ENCODE data around the gene MAD1L1. TPM values are rescaled to one million over a fixed set of nuclear protein-coding genes. Genes with fewer than 3 reads are reported as not detected.
A peak's percentile ranks its signal among the peaks of the same experiment; 100 is the strongest.

MAD1L1 gene
- polyA plus RNA-seq, 3 donors from 2014 or later, result 85.0 to 166 (median 97.0) TPM

GRCh38 chr7:1952169-1952760 is 280.5 kb downstream of the MAD1L1 start:
- Mint-ChIP-seq H3K27ac (peak overlapping the region in 1 of 6 donors; percentile 78), H3K36me3 (peaks cover 0 to 10% (median 4%) of the 10 kb centered on the region in 3 donors), H3K27me3 (ENCODE audit: low read depth in 3 of 3) (peaks cover 0 to 10% (median 4%) of the 10 kb centered on the region in 3 donors), H3K4me3 (peak overlapping the region in 2 of 5 donors; percentile 66 to 75), H3K4me1 (peaks cover 29% of the 10 kb centered on the region in 2 donors), H3K9me3 (peaks cover 0 to 2% (median 0%) of the 10 kb centered on the region in 6 donors)
- DNase-seq, result no peak

- Mint-ChIP-seq H3K4me3 (peak overlapping the region; percentile 44 to 75 (median 66)), H3K27me3 (ENCODE audit: low read depth in 3 of 3) (peaks cover 0 to 10% (median 0%) of the 10 kb centered on the region in 3 donors), H3K27ac (peak overlapping the region in 5 of 6 donors; percentile 9 to 88 (median 70)), H3K4me1 (peaks cover 28 to 29% of the 10 kb centered on the region in 2 donors), H3K9me3 (peaks cover 0 to 2% (median 0%) of the 10 kb centered on the region in 6 donors), H3K36me3 (peaks cover 0 to 4% (median 0%) of the 10 kb centered on the region in 3 donors)
- DNase-seq, result no peak
Observed at GRCh38 chr7:1951600-1951999, 281.1 kb downstream of the MAD1L1 start.

- DNase-seq, result peak; percentile 61 to 68 (median 65)
- no peaks in the 10 kb centered on the region for H3K36me3 Mint-ChIP-seq
- H3K27ac Mint-ChIP-seq, result peak overlapping the region in 5 of 6 donors; percentile 9 to 88 (median 70)
Observed at GRCh38 chr7:1951159-1951536, 281.6 kb downstream of the MAD1L1 start.

GRCh38 chr7:1950452-1951158 is 282.1 kb downstream of the MAD1L1 start:
- peaks cover 0 to 9% (median 2%) of the 10 kb centered on the region in 3 donors for H3K27me3 Mint-ChIP-seq (ENCODE audit: low read depth in 3 of 3)
- H3K27ac Mint-ChIP-seq, result peak overlapping the region in 3 of 6 donors; percentile 70 to 88 (median 78)
- no peak for DNase-seq
- H3K9me3 Mint-ChIP-seq, result peaks cover 0 to 2% (median 0%) of the 10 kb centered on the region in 6 donors
- no peaks in the 10 kb centered on the region for H3K36me3 Mint-ChIP-seq
- H3K4me3 Mint-ChIP-seq, result peak overlapping the region; percentile 44 to 75 (median 66)
- peaks cover 29% of the 10 kb centered on the region in 2 donors for H3K4me1 Mint-ChIP-seq

More at GRCh38 chr7:1951159-1951536, 281.6 kb downstream of the MAD1L1 start:
- peaks cover 0 to 7% (median 2%) of the 10 kb centered on the region in 3 donors for H3K27me3 Mint-ChIP-seq (ENCODE audit: low read depth in 3 of 3)
- H3K4me3 Mint-ChIP-seq, result peak overlapping the region; percentile 44 to 75 (median 66)
- peaks cover 28 to 29% of the 10 kb centered on the region in 2 donors for H3K4me1 Mint-ChIP-seq
- peaks cover 0 to 2% (median 0%) of the 10 kb centered on the region in 6 donors for H3K9me3 Mint-ChIP-seq

- H3K4me3 Mint-ChIP-seq, result peak overlapping the region in 3 of 5 donors; percentile 34 to 38 (median 38)
- no peaks in the 10 kb centered on the region for H3K36me3 Mint-ChIP-seq
- DNase-seq, result no peak
- peaks cover 0 to 2% (median 0%) of the 10 kb centered on the region in 6 donors for H3K9me3 Mint-ChIP-seq
- peaks cover 0 to 12% (median 2%) of the 10 kb centered on the region in 3 donors for H3K27me3 Mint-ChIP-seq (ENCODE audit: low read depth in 3 of 3)
- peak overlapping the region in 1 of 6 donors; percentile 45 for H3K27ac Mint-ChIP-seq
- H3K4me1 Mint-ChIP-seq, result peaks cover 32 to 33% of the 10 kb centered on the region in 2 donors
Observed at GRCh38 chr7:1950066-1950451, 282.7 kb downstream of the MAD1L1 start.

GRCh38 chr7:1949681-1950055 is 283.1 kb downstream of the MAD1L1 start:
- H3K36me3 Mint-ChIP-seq, result no peaks in the 10 kb centered on the region
- no peak overlapping the region for H3K27ac Mint-ChIP-seq
- H3K4me1 Mint-ChIP-seq, result peaks cover 32 to 35% of the 10 kb centered on the region in 2 donors
- H3K9me3 Mint-ChIP-seq, result peaks cover 0 to 2% (median 0%) of the 10 kb centered on the region in 6 donors
- peaks cover 0 to 12% (median 2%) of the 10 kb centered on the region in 3 donors for H3K27me3 Mint-ChIP-seq (ENCODE audit: low read depth in 3 of 3)
- peak overlapping the region in 2 of 5 donors; percentile 38 for H3K4me3 Mint-ChIP-seq
- DNase-seq, result no peak

GRCh38 chr7:1948887-1949680 is 283.7 kb downstream of the MAD1L1 start:
- Mint-ChIP-seq H3K27me3 (ENCODE audit: low read depth in 3 of 3) (peaks cover 3 to 12% (median 3%) of the 10 kb centered on the region in 3 donors), H3K4me3 (no peak overlapping the region), H3K4me1 (peaks cover 37 to 40% of the 10 kb centered on the region in 2 donors), H3K36me3 (no peaks in the 10 kb centered on the region), H3K9me3 (peaks cover 0 to 2% (median 0%) of the 10 kb centered on the region in 6 donors), H3K27ac (peak overlapping the region in 1 of 6 donors; percentile 49)
- DNase-seq, result no peak

GRCh38 chr7:1948301-1948796 is 284.4 kb downstream of the MAD1L1 start:
- peaks cover 0 to 2% (median 0%) of the 10 kb centered on the region in 6 donors for H3K9me3 Mint-ChIP-seq
- no peak overlapping the region for H3K27ac Mint-ChIP-seq
- no peak for DNase-seq
- H3K27me3 Mint-ChIP-seq (ENCODE audit: low read depth in 3 of 3), result peaks cover 5 to 12% (median 7%) of the 10 kb centered on the region in 3 donors
- H3K4me3 Mint-ChIP-seq, result no peak overlapping the region
- H3K36me3 Mint-ChIP-seq, result no peaks in the 10 kb centered on the region
- peaks cover 44 to 47% of the 10 kb centered on the region in 2 donors for H3K4me1 Mint-ChIP-seq

- Mint-ChIP-seq H3K4me3 (no peak overlapping the region), H3K36me3 (no peaks in the 10 kb centered on the region), H3K27me3 (ENCODE audit: low read depth in 3 of 3) (peaks cover 5 to 12% (median 7%) of the 10 kb centered on the region in 3 donors), H3K27ac (no peak overlapping the region), H3K4me1 (peaks cover 51 to 54% of the 10 kb centered on the region in 2 donors), H3K9me3 (peaks cover 0 to 2% (median 0%) of the 10 kb centered on the region in 6 donors)
- DNase-seq, result no peak
Observed at GRCh38 chr7:1947586-1948217, 285.0 kb downstream of the MAD1L1 start.

- no peaks in the 10 kb centered on the region for H3K36me3 Mint-ChIP-seq
- H3K27me3 Mint-ChIP-seq (ENCODE audit: low read depth in 3 of 3), result peaks cover 5 to 12% (median 7%) of the 10 kb centered on the region in 3 donors
- H3K4me3 Mint-ChIP-seq, result no peak overlapping the region
- H3K27ac Mint-ChIP-seq, result peak overlapping the region in 1 of 6 donors; percentile 49
- peaks cover 53 to 55% of the 10 kb centered on the region in 2 donors for H3K4me1 Mint-ChIP-seq
- no peak for DNase-seq
- H3K9me3 Mint-ChIP-seq, result peaks cover 0 to 2% (median 0%) of the 10 kb centered on the region in 6 donors
Observed at GRCh38 chr7:1946773-1947450, 285.8 kb downstream of the MAD1L1 start.

- DNase-seq, result no peak
- Mint-ChIP-seq H3K27me3 (ENCODE audit: low read depth in 3 of 3) (peaks cover 5 to 9% (median 9%) of the 10 kb centered on the region in 3 donors), H3K9me3 (peaks cover 0 to 2% (median 0%) of the 10 kb centered on the region in 6 donors), H3K4me3 (no peak overlapping the region), H3K4me1 (peaks cover 50 to 51% of the 10 kb centered on the region in 2 donors), H3K27ac (no peak overlapping the region), H3K36me3 (no peaks in the 10 kb centered on the region)
Observed at GRCh38 chr7:1946025-1946772, 286.5 kb downstream of the MAD1L1 start.

GRCh38 chr7:1945558-1945957 is 287.2 kb downstream of the MAD1L1 start:
- H3K27me3 Mint-ChIP-seq (ENCODE audit: low read depth in 3 of 3), result peaks cover 7 to 11% (median 11%) of the 10 kb centered on the region in 3 donors
- no peak for DNase-seq
- peaks cover 0 to 2% (median 0%) of the 10 kb centered on the region in 6 donors for H3K9me3 Mint-ChIP-seq
- peaks cover 51% of the 10 kb centered on the region in 2 donors for H3K4me1 Mint-ChIP-seq
- H3K27ac Mint-ChIP-seq, result no peak overlapping the region
- H3K4me3 Mint-ChIP-seq, result no peak overlapping the region
- no peaks in the 10 kb centered on the region for H3K36me3 Mint-ChIP-seq
